ENCODE data around the gene UBN1. TPM values are rescaled to one million over a fixed set of nuclear protein-coding genes. Genes with fewer than 3 reads are reported as not detected.

Gene UBN1
- total RNA-seq, 1 donor from 2014 or later: 45.3 TPM

DNA sequence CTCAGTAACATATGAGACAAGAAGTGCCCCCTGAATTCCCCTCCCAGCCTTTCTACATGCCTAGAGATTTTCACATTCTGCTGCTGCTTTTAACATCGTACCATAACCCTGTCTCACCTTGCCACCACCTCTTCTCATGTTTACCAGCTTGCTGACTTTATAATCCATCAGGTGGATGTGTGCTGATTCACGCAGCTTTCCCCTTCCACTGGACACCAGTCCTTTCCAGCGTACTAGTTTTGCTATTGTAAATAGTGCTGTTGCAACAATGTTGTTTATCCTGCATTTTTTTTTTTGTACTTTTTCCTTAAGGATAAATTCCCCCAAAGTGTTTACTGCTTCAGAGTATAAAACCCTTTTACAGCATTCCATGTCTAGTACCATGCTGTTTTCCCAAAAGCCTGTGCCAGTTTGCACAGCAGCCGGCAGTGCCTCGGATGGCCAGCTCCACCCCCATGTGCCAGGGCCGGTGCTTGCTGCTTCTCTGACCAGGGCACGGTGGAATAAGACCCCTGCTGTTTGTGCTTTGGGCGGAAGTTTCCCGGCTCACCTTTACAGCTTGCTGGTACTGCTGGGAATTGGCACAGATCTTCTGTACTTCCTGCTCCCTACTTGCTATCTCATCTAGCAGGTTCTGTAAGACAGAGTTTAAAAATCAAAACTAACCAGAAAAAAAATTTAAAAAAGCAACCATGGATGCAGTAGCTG lies 41.3 kb downstream of the UBN1 start:
- peaks cover 17% of the 10 kb centered on the region for H3K4me1 Mint-ChIP-seq (ENCODE audit: low read depth, unreplicated experiment)
- no peak for FAIRE-seq
- H3K27ac Mint-ChIP-seq (ENCODE audit: unreplicated experiment): no peak overlapping the region
- Histone ChIP-seq H3K36me3 (ENCODE audit: insufficient read depth, low read length) (peaks cover 10% of the 10 kb centered on the region), H4K20me1 (ENCODE audit: insufficient read depth, low read length) (peaks cover 38% of the 10 kb centered on the region), H3K9ac (ENCODE audit: low read length) (no peak overlapping the region), H3K27ac (ENCODE audit: low read depth, low read length) (no peak overlapping the region), H3K9me3 (ENCODE audit: insufficient read depth, low read depth, low read length) (no peaks in the 10 kb centered on the region), H3K79me2 (ENCODE audit: insufficient read depth, low read length) (no peaks in the 10 kb centered on the region), H3K4me2 (ENCODE audit: low read length) (no peak overlapping the region), H3K27me3 (ENCODE audit: insufficient read depth, low read length) (no peaks in the 10 kb centered on the region), H3K4me1 (ENCODE audit: insufficient read depth, low read length) (peaks cover 11% of the 10 kb centered on the region), H3K4me3 (ENCODE audit: insufficient read depth, low read depth, low read length) (no peak overlapping the region), H2AFZ (ENCODE audit: low read depth, low read length) (no peak overlapping the region)
- TF ChIP-seq, protein P1, sequence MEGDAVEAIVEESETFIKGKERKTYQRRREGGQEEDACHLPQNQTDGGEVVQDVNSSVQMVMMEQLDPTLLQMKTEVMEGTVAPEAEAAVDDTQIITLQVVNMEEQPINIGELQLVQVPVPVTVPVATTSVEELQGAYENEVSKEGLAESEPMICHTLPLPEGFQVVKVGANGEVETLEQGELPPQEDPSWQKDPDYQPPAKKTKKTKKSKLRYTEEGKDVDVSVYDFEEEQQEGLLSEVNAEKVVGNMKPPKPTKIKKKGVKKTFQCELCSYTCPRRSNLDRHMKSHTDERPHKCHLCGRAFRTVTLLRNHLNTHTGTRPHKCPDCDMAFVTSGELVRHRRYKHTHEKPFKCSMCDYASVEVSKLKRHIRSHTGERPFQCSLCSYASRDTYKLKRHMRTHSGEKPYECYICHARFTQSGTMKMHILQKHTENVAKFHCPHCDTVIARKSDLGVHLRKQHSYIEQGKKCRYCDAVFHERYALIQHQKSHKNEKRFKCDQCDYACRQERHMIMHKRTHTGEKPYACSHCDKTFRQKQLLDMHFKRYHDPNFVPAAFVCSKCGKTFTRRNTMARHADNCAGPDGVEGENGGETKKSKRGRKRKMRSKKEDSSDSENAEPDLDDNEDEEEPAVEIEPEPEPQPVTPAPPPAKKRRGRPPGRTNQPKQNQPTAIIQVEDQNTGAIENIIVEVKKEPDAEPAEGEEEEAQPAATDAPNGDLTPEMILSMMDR (IDR thresholded peaks at IDR 0.05; ENCODE audit: insufficient read depth, low read depth, low read length): no peak
- no peak for TF ChIP-seq EZH2 (IDR thresholded peaks at IDR 0.05; ENCODE audit: insufficient read depth, low read length)
- H3K36me3 Mint-ChIP-seq (ENCODE audit: low read depth, unreplicated experiment): peaks cover 42% of the 10 kb centered on the region
- H3K27me3 Mint-ChIP-seq (ENCODE audit: low read depth, unreplicated experiment): no peaks in the 10 kb centered on the region
- H3K9me3 Mint-ChIP-seq (ENCODE audit: unreplicated experiment): no peaks in the 10 kb centered on the region
- no peak for DNase-seq (ENCODE audit: low read depth)
- no peak overlapping the region for H3K4me3 Mint-ChIP-seq (ENCODE audit: unreplicated experiment)

DNA sequence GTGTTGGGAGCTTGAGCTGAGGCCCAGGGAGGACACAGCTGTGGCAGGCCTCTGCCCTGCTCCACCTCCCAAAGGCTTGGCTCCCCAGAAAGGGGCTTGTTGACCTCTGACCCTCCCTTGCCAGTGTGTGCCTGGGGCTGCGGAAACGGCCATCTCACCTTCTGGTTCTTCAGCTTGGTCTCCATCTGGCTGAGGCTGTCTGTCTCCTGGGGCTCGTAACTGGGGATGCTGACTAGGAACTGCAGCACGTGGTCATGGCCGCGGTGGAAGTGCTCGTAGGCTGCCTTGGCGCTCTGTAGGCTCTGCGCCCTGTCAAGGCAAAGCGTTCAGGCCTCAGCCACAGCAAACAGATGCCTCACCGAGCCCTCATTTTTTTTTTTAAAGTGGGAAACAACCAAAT lies 42.7 kb downstream of the UBN1 start:
- FAIRE-seq: no peak
- Histone ChIP-seq H3K4me2 (ENCODE audit: low read length) (no peak overlapping the region), H4K20me1 (ENCODE audit: insufficient read depth, low read length) (peaks cover 24% of the 10 kb centered on the region), H3K36me3 (ENCODE audit: insufficient read depth, low read length) (peaks cover 5% of the 10 kb centered on the region), H3K27ac (ENCODE audit: low read depth, low read length) (no peak overlapping the region), H3K79me2 (ENCODE audit: insufficient read depth, low read length) (no peaks in the 10 kb centered on the region), H3K9me3 (ENCODE audit: insufficient read depth, low read depth, low read length) (no peaks in the 10 kb centered on the region), H3K4me1 (ENCODE audit: insufficient read depth, low read length) (peaks cover 11% of the 10 kb centered on the region), H3K9ac (ENCODE audit: low read length) (no peak overlapping the region), H2AFZ (ENCODE audit: low read depth, low read length) (no peak overlapping the region), H3K27me3 (ENCODE audit: insufficient read depth, low read length) (no peaks in the 10 kb centered on the region), H3K4me3 (ENCODE audit: insufficient read depth, low read depth, low read length) (no peak overlapping the region)
- Mint-ChIP-seq H3K4me1 (ENCODE audit: low read depth, unreplicated experiment) (peaks cover 6% of the 10 kb centered on the region), H3K36me3 (ENCODE audit: low read depth, unreplicated experiment) (peaks cover 30% of the 10 kb centered on the region), H3K9me3 (ENCODE audit: unreplicated experiment) (no peaks in the 10 kb centered on the region), H3K4me3 (ENCODE audit: unreplicated experiment) (no peak overlapping the region), H3K27ac (ENCODE audit: unreplicated experiment) (no peak overlapping the region), H3K27me3 (ENCODE audit: low read depth, unreplicated experiment) (no peaks in the 10 kb centered on the region)
- no peak for DNase-seq (ENCODE audit: low read depth)
- TF ChIP-seq EZH2 (IDR thresholded peaks at IDR 0.05; ENCODE audit: insufficient read depth, low read length): no peak
- TF ChIP-seq, protein P1 (IDR thresholded peaks at IDR 0.05; ENCODE audit: insufficient read depth, low read depth, low read length): no peak

DNA sequence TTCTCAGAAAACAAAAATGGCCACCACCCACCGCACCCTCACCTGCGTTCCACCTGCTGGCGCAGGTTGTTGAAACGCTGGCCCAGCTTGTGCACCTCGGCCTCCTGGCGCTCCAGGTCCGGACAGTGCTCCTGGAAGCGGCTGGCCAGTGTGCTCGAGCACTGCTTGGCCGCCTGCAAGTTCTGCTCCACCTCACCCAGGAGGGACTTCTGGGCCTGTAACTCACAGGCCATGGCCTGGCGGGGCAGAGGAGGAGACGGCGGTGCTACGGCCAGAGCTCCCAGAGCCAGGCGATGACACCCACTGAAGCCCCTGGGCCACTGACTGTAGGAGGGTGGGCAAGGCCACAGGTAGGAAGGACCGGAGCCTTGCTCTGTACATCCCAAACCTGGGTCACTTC lies 43.4 kb downstream of the UBN1 start:
- peaks cover 26% of the 10 kb centered on the region for H3K36me3 Mint-ChIP-seq (ENCODE audit: low read depth, unreplicated experiment)
- no peak for FAIRE-seq

More for the DNA sequence above, 43.4 kb downstream of the UBN1 start:
- no peak overlapping the region for H2AFZ ChIP-seq (ENCODE audit: low read depth, low read length)
- peaks cover 11% of the 10 kb centered on the region for H3K4me1 ChIP-seq (ENCODE audit: insufficient read depth, low read length)
- peaks cover 2% of the 10 kb centered on the region for H3K4me1 Mint-ChIP-seq (ENCODE audit: low read depth, unreplicated experiment)
- H3K79me2 ChIP-seq (ENCODE audit: insufficient read depth, low read length): no peaks in the 10 kb centered on the region
- H3K4me3 ChIP-seq (ENCODE audit: insufficient read depth, low read depth, low read length): no peak overlapping the region
- TF ChIP-seq EZH2 (IDR thresholded peaks at IDR 0.05; ENCODE audit: insufficient read depth, low read length): no peak
- TF ChIP-seq, protein P1 (IDR thresholded peaks at IDR 0.05; ENCODE audit: insufficient read depth, low read depth, low read length): no peak
- H3K27me3 Mint-ChIP-seq (ENCODE audit: low read depth, unreplicated experiment): no peaks in the 10 kb centered on the region
- H3K9me3 ChIP-seq (ENCODE audit: insufficient read depth, low read depth, low read length): no peaks in the 10 kb centered on the region
- H3K27me3 ChIP-seq (ENCODE audit: insufficient read depth, low read length): no peaks in the 10 kb centered on the region
- no peak overlapping the region for H3K4me3 Mint-ChIP-seq (ENCODE audit: unreplicated experiment)
- peaks cover 5% of the 10 kb centered on the region for H3K36me3 ChIP-seq (ENCODE audit: insufficient read depth, low read length)
- no peaks in the 10 kb centered on the region for H3K9me3 Mint-ChIP-seq (ENCODE audit: unreplicated experiment)
- H4K20me1 ChIP-seq (ENCODE audit: insufficient read depth, low read length): peaks cover 20% of the 10 kb centered on the region
- no peak overlapping the region for H3K4me2 ChIP-seq (ENCODE audit: low read length)
- no peak overlapping the region for H3K9ac ChIP-seq (ENCODE audit: low read length)
- no peak overlapping the region for H3K27ac ChIP-seq (ENCODE audit: low read depth, low read length)
- H3K27ac Mint-ChIP-seq (ENCODE audit: unreplicated experiment): no peak overlapping the region
- DNase-seq (ENCODE audit: low read depth): no peak
